ENCODE measurements around the gene PADI1.

DNA sequence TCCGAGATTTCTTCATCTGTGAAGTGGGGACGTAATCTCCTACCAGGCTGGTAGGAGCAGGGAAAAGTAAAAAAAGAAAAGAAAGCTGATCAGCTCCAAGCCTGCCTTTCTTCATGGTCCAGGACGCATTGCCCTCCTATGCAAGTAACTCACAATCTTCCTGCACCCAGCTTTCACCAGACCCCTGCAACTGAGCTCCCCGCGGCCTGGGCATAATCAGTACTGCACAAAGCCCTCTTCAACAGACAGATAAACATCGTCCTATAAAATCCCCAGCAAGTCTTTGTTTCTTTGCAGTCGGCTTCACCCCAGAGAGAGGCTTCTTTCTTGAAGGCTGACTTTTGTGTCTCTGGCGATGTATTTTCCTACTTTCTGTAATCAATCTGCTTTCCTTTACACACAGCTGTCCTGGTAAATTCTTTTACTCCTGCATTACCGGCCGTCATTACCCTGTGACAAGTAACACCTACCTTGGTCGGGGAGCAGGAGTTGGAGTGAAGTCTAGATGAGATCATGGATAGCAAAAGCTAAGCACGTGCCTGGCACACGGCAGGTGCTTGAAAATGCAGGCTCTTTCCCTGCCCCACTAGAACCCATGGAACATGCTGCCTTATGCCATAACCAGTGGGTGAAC, 8.3 kb downstream of the PADI1 start:
- TF ChIP-seq EP300 (IDR thresholded peaks at IDR 0.05) (no peak), POLR2A (IDR thresholded peaks at IDR 0.05; ENCODE audit: low read depth) (no peak), POLR2AphosphoS5 (IDR thresholded peaks at IDR 0.05) (no peak)
- TF ChIP-seq, protein P1, sequence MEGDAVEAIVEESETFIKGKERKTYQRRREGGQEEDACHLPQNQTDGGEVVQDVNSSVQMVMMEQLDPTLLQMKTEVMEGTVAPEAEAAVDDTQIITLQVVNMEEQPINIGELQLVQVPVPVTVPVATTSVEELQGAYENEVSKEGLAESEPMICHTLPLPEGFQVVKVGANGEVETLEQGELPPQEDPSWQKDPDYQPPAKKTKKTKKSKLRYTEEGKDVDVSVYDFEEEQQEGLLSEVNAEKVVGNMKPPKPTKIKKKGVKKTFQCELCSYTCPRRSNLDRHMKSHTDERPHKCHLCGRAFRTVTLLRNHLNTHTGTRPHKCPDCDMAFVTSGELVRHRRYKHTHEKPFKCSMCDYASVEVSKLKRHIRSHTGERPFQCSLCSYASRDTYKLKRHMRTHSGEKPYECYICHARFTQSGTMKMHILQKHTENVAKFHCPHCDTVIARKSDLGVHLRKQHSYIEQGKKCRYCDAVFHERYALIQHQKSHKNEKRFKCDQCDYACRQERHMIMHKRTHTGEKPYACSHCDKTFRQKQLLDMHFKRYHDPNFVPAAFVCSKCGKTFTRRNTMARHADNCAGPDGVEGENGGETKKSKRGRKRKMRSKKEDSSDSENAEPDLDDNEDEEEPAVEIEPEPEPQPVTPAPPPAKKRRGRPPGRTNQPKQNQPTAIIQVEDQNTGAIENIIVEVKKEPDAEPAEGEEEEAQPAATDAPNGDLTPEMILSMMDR (IDR thresholded peaks at IDR 0.05) = no peak
